ENCODE data around the gene RFLNA.

The RFLNA gene

DNA sequence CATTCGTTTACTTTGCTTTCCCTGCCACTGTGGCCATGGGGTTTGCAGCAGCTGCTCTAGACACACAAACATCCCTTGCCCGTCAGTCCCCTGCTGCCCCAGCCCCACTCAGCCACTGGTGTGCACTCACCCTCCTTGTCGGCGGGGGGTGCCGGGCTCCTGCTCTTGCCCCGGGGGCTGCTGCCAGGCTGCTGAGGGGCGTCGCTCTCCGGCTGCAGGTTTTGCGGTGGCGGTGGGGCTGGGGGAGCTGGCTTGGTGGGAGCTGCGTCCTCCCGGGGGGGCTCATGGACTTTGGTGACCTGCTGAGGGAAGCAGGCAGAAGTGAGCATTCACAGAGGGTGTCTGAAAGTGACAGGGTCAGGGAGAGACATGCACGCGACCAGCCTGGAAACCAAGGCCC lies 67.1 kb downstream of the RFLNA start:
- TF ChIP-seq, protein P1, sequence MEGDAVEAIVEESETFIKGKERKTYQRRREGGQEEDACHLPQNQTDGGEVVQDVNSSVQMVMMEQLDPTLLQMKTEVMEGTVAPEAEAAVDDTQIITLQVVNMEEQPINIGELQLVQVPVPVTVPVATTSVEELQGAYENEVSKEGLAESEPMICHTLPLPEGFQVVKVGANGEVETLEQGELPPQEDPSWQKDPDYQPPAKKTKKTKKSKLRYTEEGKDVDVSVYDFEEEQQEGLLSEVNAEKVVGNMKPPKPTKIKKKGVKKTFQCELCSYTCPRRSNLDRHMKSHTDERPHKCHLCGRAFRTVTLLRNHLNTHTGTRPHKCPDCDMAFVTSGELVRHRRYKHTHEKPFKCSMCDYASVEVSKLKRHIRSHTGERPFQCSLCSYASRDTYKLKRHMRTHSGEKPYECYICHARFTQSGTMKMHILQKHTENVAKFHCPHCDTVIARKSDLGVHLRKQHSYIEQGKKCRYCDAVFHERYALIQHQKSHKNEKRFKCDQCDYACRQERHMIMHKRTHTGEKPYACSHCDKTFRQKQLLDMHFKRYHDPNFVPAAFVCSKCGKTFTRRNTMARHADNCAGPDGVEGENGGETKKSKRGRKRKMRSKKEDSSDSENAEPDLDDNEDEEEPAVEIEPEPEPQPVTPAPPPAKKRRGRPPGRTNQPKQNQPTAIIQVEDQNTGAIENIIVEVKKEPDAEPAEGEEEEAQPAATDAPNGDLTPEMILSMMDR (conservative IDR thresholded peaks at IDR 0.05; ENCODE audit: low read depth, low read length): no peak
- no peak overlapping the region for H3K4me3 ChIP-seq (ENCODE audit: low read depth, low read length)
- DNase-seq (ENCODE audit: low read depth): no peak

DNA sequence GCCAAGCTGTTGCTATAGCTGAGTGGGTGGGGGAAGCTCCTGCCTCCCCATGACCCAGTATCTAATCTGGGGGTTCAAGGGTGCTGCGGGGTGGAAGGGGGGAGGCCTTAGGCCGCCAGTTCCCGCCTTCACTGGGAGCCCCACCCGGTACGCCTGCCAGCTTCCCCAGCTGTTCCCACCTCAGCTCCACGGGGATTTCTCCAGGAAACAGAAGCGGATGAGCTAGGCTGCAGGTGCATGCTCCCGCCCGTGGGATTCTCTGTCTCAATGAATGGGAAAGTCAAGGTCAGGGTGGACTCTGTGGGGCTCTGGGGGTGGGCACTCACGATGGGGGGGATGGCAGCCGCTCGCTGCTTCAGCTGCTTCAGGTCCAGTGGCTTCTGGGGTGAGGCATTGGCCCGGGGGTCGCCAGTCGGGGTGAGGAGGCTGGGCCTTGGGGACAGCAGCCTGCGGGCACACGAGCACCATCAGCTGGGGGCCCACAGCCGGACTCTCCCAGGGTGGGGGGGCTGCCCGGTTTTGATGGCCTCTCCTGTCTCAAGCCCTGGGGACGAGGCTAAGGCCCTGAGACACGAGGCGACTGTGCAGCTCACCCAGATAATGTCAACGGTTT lies 68.6 kb downstream of the RFLNA start:
- DNase-seq (ENCODE audit: low read depth): no peak
- H3K4me3 ChIP-seq (ENCODE audit: low read depth, low read length): no peak overlapping the region
- TF ChIP-seq, protein P1 (conservative IDR thresholded peaks at IDR 0.05; ENCODE audit: low read depth, low read length): no peak

DNA sequence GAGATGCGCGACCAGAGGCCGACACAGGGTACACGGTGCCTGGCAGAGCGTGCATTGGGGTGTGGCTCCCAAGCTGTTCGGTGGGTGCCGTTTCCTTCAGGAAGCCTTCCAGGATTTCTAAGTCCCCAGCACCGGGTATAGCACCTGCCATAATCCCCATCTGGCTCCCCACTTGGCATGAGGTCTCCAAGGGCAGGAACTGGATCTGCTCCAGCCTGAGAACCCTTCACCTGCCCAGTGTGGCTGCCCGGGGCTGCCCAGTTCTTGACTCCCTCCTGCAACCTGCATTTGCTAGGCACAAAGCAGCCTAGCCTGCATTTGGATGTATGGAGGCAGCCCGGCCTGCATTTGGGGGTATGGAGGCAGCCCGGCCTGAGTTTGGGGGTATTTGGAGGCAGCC lies 69.7 kb downstream of the RFLNA start:
- DNase-seq (ENCODE audit: low read depth): no peak
- TF ChIP-seq, protein P1 (conservative IDR thresholded peaks at IDR 0.05; ENCODE audit: low read depth, low read length): no peak

More for the DNA sequence above, 69.7 kb downstream of the RFLNA start:
- H3K4me3 ChIP-seq (ENCODE audit: low read depth, low read length): no peak overlapping the region

Data from choroid plexus epithelial cell (primary cell).